ENCODE measurements around the gene NARF.
A peak's percentile ranks its signal among the peaks of the same experiment; 100 is the strongest.
"Not testable (repeated sequence)": the region's sequence is repeated elsewhere in the genome, so short reads cannot be mapped to it uniquely, and the experiment has no call there.

NARF gene

DNA sequence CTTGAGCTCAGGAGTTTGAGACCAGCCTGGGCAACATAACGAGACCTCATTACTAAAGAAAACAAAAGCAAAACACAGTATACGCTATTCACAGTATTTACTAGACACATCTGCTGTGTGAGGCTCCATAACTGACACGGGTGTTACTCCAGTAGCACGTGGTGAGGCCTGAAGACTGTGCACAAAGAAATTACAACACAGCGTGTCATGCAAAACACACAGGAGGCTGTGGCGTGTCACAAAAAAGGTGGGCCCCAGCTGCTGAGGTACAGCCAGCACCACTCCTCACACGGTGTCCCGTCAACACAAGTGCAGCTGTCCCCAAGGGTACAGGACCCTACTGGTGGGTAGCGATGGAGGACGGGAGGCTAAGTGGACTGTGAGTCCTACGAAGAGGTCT lies 10.7 kb upstream of the NARF start:
- no peak for DNase-seq

DNA sequence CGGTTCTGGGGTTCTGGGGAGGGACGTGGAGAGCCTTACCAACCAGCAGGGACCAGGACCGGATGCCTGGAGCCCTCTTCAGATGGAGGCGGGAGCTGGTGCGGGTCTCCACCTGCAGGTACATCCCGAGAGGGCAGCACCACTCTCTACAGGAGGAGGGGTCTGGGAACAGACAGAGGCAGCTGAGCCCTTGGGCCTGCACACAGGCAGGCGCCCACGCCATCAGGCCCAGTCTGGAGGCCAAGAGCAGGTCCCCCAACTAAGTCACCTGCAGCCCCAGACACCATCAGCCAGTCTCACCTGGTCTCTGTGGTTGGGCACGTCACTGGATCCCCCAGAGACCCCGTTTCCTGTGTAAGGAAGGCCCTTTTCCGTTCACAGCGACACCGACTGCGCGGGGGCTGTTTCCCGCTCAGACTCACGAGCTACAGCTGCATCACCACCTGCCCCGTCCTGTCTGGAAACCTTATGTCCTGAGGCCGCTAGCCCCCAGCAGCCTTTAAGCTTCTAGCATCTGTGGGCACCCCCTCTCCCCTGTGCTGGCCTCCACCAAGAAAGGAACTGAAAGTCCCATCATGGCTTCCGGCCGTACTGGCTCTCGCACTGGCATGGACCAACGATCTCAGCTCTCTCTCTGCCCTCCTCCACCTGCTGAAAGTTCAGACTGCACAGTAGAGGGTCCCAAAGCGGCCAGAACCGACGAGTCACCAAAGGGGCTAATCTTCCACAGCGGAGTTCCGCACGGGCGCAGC lies 9.2 kb upstream of the NARF start:
- DNase-seq = no peak

GRCh38 chr17:82449883-82450356 lies 8.6 kb upstream of the NARF start:
- DNase-seq = no peak

DNA sequence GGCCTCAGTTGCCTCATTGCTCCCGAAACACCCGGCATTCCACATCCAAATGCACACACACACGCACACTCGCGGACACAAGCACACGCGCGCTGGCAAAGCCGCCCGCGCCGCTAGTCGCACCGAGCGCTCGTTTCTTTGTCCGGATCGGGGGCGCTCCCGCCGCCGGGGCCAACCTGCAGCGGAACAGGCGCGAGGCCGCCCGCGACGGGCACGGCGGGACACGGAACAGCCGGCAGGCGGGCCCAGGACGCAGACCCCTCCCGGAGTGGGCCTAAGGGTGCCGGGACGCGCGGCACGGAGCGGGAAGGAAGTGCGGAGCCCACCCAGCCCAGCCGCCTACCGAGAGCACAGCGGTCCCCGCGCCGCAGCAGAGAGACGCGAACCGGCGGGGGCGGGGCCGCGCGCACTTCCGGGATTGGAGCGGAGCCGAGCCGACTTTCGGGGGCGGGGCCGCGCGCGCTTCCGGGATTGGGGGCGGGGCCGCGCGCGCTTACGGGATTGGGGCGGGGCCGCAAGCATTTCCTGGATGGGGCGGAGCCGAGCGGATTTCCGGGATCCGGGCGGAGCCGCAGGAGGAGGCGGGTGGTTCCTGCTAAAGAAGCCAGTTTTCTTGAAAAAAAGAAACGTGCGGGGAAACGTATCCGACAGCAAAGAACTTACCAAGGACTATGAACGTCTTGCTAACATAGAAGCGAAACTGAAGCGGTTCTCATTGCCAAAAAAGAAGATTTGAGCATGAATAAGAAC lies 8.0 kb upstream of the NARF start, which contains the start of gene CYBC1:
CYBC1 (minus strand) TSS at position 396 of the 750 bp plus-strand sequence. CDS start 1,498 bp downstream, outside the sequence.
- peak; percentile 94 for DNase-seq

GRCh38 chr17:82452162-82452561 lies 6.4 kb upstream of the NARF start:
- no peak for DNase-seq

DNA sequence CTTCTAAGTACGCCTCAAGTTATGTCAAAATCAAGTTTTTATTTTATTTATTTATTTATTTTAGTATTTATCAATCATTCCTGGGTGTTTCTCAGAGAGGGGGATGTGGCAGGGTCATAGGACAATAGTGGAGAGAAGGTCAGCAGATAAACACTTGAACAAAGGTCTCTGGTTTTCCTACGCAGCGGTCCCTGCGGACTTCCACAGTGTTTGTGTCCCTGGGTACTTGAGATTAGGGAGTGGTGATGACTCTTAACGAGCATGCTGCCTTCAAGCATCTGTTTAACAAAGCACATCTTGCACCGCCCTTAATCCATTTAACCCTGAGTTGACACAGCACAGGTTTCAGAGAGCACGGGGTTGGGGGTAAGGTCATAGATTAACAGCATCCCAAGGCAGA lies 5.4 kb upstream of the NARF start:
- DNase-seq = not testable (repeated sequence)

- DNase-seq = not testable (repeated sequence)
Measured at GRCh38 chr17:82453706-82454105, 4.8 kb upstream of the NARF start.

DNA sequence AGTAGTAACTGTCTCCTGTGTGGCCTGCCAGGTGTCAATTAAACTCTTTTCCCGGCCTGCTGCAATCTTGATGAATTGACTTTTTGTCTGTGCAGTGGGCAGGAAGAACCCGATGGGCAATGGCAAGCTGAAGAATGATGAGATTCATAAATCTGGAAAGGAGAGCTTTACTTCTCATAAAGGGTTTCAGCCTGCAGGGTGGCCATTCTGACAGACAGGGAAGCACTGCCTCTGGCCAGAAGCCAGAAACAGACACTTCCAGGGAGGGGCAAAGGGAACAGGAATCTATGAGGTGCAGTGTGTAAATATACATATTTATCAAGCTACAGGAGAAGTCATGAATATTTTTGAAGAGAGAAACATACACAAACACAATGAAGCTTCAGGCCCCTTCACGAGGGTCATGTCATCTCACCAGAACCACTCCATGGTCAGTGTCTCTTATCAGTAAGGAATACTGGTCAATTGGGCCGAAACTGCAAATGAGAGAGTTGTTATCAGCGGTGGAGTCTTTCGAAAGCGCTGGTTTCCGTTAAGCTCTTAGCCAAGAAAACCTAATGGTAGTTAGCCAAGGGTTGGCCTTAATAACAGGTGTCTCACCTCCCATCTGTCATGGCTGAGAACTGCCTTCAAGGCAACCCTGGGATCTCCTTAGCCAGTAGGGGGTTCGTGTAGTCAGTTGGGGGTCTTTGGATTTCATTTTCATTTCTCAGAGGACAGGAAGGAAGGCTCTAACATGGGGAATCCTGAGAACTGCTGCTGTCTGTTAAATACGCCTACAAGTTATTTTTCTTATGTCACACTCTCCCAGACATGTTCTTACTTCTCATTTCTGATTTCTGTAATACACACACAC lies 1.2 kb upstream of the NARF start:
- DNase-seq = no peak

DNA sequence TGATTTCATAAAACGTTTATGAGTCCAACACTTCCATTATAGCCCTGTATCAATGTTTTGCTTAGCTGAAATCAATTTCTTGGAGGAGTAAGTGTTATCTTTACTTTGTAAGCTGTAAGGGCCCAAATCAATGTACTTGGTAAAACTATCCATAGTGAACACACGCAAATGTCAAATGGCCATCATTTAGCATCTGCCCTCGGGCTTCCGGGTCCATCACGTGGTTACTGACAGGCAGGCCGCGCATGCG lies 687 bp upstream of the NARF start:
- DNase-seq = no peak

DNA sequence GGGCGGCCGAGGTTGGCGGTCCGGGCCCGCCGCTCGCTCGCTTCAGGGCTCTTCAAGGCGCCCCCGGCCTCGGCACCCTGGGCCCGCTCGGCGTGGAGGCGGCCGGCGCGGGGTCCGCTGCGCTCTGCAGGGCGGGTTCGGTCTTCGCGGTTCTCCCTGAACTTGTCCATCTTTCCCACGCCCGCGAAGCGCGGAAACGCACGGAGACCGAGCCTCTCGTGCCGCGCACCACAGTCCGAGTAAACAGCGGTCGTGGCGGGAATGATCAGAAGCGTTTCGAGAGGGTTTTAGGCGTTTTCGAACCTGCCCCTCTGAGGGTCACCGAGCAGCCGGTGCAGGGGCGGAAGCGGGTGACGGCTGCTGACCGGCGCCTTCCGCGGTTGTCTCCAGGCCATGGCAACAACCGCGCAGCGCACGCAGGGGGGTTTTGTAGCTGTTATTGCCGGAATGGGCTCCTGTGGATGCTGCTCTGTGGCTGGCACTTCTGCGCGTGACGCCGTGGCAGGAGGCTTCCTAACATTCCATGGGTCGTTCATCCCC lies 414 bp downstream of the NARF start:
- no peak for DNase-seq

DNA sequence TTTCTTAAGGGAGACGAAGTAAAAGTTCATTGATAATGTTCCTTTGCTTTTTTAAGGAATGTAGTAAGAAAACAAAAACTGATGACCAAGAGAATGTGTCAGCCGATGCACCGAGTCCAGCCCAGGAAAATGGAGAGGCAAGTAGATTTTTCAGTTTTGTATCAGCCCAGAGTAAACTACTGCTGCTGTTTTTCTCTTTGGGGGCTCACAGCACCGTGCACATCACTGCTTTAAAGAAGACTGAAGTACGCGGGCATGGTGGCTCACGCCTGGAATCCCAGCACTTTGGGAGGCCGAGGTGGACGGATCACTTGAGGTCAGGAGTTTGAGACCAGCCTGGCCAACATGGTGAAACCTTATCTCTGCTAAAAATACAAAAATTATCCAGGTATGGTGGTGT lies 1.4 kb downstream of the NARF start:
- not testable (repeated sequence) for DNase-seq

- no peak for DNase-seq
Measured at GRCh38 chr17:82461827-82462524, 3.4 kb downstream of the NARF start.

- DNase-seq = no peak
Measured at GRCh38 chr17:82463391-82463790, 4.8 kb downstream of the NARF start.

- DNase-seq = no peak
Measured at GRCh38 chr17:82463925-82464566, 5.5 kb downstream of the NARF start.

GRCh38 chr17:82464567-82464929 lies 6.0 kb downstream of the NARF start:
- DNase-seq = no peak

DNA sequence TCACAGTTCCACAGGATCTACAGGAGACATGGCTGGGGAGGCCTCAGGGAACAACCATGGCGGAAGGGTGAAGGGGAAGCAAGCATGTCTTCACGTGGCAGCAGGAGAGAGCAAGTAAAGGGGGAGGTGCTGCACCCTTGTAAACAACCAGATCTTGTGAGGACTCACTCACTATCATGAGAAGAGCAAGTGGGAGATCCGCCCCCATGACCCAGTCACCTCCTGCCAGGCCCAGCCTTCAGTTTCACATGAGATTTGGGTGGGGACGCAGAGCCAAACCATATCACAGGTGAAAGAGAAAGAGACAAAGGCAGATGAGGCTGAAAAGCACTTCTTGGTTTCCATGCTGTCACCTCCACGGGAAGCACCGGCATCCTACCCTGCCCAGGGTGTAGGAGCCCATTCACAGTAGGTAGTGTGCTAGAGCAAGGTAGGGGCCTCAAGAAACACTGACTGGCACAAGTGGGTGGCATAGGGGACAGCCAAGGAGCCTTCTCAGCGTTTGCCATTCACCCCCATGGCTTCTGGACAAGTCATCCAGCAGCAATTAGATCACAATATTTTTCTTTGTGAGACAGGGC lies 6.6 kb downstream of the NARF start:
- no peak for DNase-seq

DNA sequence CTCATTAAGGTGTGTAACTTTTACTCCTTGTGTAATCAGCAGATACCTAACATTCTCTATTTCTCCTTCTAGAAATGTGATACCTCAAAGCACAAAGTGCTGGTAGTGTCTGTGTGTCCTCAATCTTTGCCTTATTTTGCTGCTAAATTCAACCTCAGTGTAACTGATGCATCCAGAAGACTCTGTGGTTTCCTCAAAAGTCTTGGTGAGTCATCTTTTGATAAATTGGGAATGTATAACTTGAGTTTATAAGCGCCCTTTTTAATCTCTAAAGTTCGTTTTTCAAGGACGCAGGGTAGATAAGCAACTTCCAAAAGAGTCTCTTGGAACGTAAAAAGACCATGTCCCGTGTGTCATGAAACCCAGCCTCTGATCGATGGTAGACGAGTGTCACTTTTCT lies 10.2 kb downstream of the NARF start:
- no peak for DNase-seq

DNA sequence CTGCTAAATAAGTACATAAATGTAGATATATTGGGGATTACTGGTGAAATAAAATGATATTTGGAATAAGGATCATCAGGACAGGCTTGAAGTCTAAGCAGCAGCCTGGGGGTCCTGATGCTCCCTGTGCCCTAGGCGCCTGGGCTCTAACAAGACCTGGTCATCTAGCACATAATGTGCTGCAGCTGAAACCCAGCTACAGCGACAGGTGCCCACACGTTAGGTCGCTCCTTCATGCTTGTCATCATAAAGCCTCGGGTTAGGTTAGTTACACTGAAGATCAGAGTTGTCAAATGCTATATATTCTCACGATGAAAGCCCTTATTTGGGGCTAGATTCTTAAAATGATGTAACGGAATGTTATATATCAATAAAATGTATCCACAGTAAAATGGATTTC lies 11.5 kb downstream of the NARF start:
- DNase-seq = no peak

GRCh38 chr17:82474223-82475010 lies 15.9 kb downstream of the NARF start:
- no peak for DNase-seq

- DNase-seq = no peak
Measured at GRCh38 chr17:82475458-82475857, 16.9 kb downstream of the NARF start.

DNA sequence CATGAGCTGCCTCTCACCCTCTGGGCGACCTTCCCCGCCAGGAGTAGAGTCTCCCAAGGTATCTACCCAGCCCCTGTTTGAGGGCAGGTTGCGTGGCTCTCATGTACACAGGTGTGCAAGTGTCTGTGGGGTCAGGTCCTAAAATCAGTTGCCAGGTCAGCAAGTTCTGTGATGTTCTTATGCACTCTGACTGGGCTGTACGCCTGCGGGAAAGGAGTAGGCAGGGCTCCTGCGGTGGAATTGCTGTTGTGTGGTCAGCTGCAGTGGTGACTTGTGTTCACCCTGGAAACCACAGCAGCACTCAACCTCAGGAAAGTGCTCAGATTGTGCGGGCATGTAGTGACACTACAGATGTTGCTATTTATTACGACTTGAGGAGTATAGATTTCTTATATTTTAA lies 19.4 kb downstream of the NARF start:
- DNase-seq = no peak

Data from HCEC 1CT (cell line).